Measurements from ENCODE around the gene KIAA1217.
A peak's percentile ranks its signal among the peaks of the same experiment; 100 is the strongest.

KIAA1217 gene

GRCh38 chr10:24375510-24375909 is 166.6 kb downstream of the KIAA1217 start:
- no peak for DNase-seq

GRCh38 chr10:24376731-24377130 is 167.8 kb downstream of the KIAA1217 start:
- no peak for DNase-seq

- DNase-seq, result no peak
Observed at GRCh38 chr10:24378126-24378920, 169.4 kb downstream of the KIAA1217 start.

- DNase-seq, result no peak
Observed at GRCh38 chr10:24381235-24382010, 172.5 kb downstream of the KIAA1217 start.

- no peak for DNase-seq
Observed at GRCh38 chr10:24382045-24382444, 173.1 kb downstream of the KIAA1217 start.

- DNase-seq, result no peak
Observed at GRCh38 chr10:24382596-24382978, 173.6 kb downstream of the KIAA1217 start.

- DNase-seq, result peak; percentile 53
Observed at GRCh38 chr10:24382979-24383663, 174.2 kb downstream of the KIAA1217 start.

- DNase-seq, result peak; percentile 71
Observed at GRCh38 chr10:24383681-24384106, 174.8 kb downstream of the KIAA1217 start.

- DNase-seq, result no peak
Observed at GRCh38 chr10:24384954-24385353, 176.0 kb downstream of the KIAA1217 start.

- no peak for DNase-seq
Observed at GRCh38 chr10:24385776-24386175, 176.8 kb downstream of the KIAA1217 start.

- DNase-seq, result no peak
Observed at GRCh38 chr10:24390146-24390700, 181.3 kb downstream of the KIAA1217 start.

- DNase-seq, result no peak
Observed at GRCh38 chr10:24390746-24391145, 181.8 kb downstream of the KIAA1217 start.

GRCh38 chr10:24393201-24393600 is 184.3 kb downstream of the KIAA1217 start:
- no peak for DNase-seq

GRCh38 chr10:24394461-24395190 is 185.7 kb downstream of the KIAA1217 start:
- no peak for DNase-seq

GRCh38 chr10:24396396-24396795 is 187.5 kb downstream of the KIAA1217 start:
- DNase-seq, result no peak

- no peak for DNase-seq
Observed at GRCh38 chr10:24397662-24398061, 188.7 kb downstream of the KIAA1217 start.

GRCh38 chr10:24404567-24404966 is 195.6 kb downstream of the KIAA1217 start:
- DNase-seq, result no peak

- DNase-seq, result no peak
Observed at GRCh38 chr10:24405635-24406034, 196.7 kb downstream of the KIAA1217 start.

- DNase-seq, result no peak
Observed at GRCh38 chr10:24406809-24407483, 198.0 kb downstream of the KIAA1217 start.

GRCh38 chr10:24407928-24408327 is 199.0 kb downstream of the KIAA1217 start:
- no peak for DNase-seq

- no peak for DNase-seq
Observed at GRCh38 chr10:24408365-24408764, 199.4 kb downstream of the KIAA1217 start.

- no peak for DNase-seq
Observed at GRCh38 chr10:24414597-24414996, 205.7 kb downstream of the KIAA1217 start.

Measured in activated CD8-positive, alpha-beta memory T cell treated with anti-CD3 and anti-CD28 coated beads, Interleukin-2, amount 50 U/mL, for 48 hours (primary cell).